Measurements from ENCODE around the gene SUN1.

SUN1 gene

GRCh38 chr7:913736-914520 lies 81.7 kb downstream of the SUN1 start:
- H3K9me2 ChIP-seq (replicated peaks; ENCODE audit: insufficient read depth, low read length), result no peaks in the 10 kb centered on the region
- H3K27me3 ChIP-seq (replicated peaks; ENCODE audit: insufficient read depth, low read length), result peaks cover 44% of the 10 kb centered on the region
- H2AFZ ChIP-seq (ENCODE audit: low read length), result no peak overlapping the region
- H3K36me3 ChIP-seq (replicated peaks; ENCODE audit: insufficient read depth, low read length), result no peaks in the 10 kb centered on the region
- TF ChIP-seq CTCF (IDR thresholded peaks at IDR 0.05; ENCODE audit: low read length) (no peak), EZH2 (optimal IDR thresholded peaks at IDR 0.05; ENCODE audit: low read depth, low read length) (no peak), EZH2phosphoT487 (IDR thresholded peaks at IDR 0.05; ENCODE audit: low read length) (no peak)
- H3K27ac ChIP-seq (ENCODE audit: low read length), result no peak overlapping the region
- H3K79me2 ChIP-seq (ENCODE audit: low read length), result no peaks in the 10 kb centered on the region
- H3K9me3 ChIP-seq (replicated peaks; ENCODE audit: insufficient read depth, low read length), result no peaks in the 10 kb centered on the region
- H3K4me1 ChIP-seq (ENCODE audit: low read length), result no peaks in the 10 kb centered on the region
- H3F3A ChIP-seq (ENCODE audit: insufficient read depth, low read length), result no peaks in the 10 kb centered on the region
- H3K4me3 ChIP-seq (ENCODE audit: low read length), result no peak overlapping the region
- H3K9ac ChIP-seq (ENCODE audit: low read length), result no peak overlapping the region
- H4K20me1 ChIP-seq (ENCODE audit: insufficient read depth, low read length), result no peaks in the 10 kb centered on the region
- DNase-seq, result no peak
- no peak overlapping the region for H3K4me2 ChIP-seq (ENCODE audit: low read depth, low read length)

- H4K20me1 ChIP-seq (ENCODE audit: insufficient read depth, low read length), result no peaks in the 10 kb centered on the region
- DNase-seq, result no peak
- H3K79me2 ChIP-seq (ENCODE audit: low read length), result no peaks in the 10 kb centered on the region
- no peaks in the 10 kb centered on the region for H3K4me1 ChIP-seq (ENCODE audit: low read length)
- H3K9me2 ChIP-seq (replicated peaks; ENCODE audit: insufficient read depth, low read length), result no peaks in the 10 kb centered on the region
- no peak overlapping the region for H3K27ac ChIP-seq (ENCODE audit: low read length)
- no peaks in the 10 kb centered on the region for H3K9me3 ChIP-seq (replicated peaks; ENCODE audit: insufficient read depth, low read length)
- H3K36me3 ChIP-seq (replicated peaks; ENCODE audit: insufficient read depth, low read length), result no peaks in the 10 kb centered on the region
- H3K9ac ChIP-seq (ENCODE audit: low read length), result no peak overlapping the region
- H3K4me2 ChIP-seq (ENCODE audit: low read depth, low read length), result no peak overlapping the region
- no peak overlapping the region for H3K4me3 ChIP-seq (ENCODE audit: low read length)
- H3K27me3 ChIP-seq (replicated peaks; ENCODE audit: insufficient read depth, low read length), result peaks cover 46% of the 10 kb centered on the region
- H2AFZ ChIP-seq (ENCODE audit: low read length), result no peak overlapping the region
- H3F3A ChIP-seq (ENCODE audit: insufficient read depth, low read length), result no peaks in the 10 kb centered on the region
- TF ChIP-seq CTCF (IDR thresholded peaks at IDR 0.05; ENCODE audit: low read length) (no peak), EZH2 (optimal IDR thresholded peaks at IDR 0.05; ENCODE audit: low read depth, low read length) (no peak)
Observed at GRCh38 chr7:914521-915194, 82.4 kb downstream of the SUN1 start.

- no peak overlapping the region for H3K27ac ChIP-seq (ENCODE audit: low read length)
- H4K20me1 ChIP-seq (ENCODE audit: insufficient read depth, low read length), result no peaks in the 10 kb centered on the region
- no peaks in the 10 kb centered on the region for H3K4me1 ChIP-seq (ENCODE audit: low read length)
- H3K9ac ChIP-seq (ENCODE audit: low read length), result no peak overlapping the region
- DNase-seq, result no peak
- no peaks in the 10 kb centered on the region for H3K79me2 ChIP-seq (ENCODE audit: low read length)
- H2AFZ ChIP-seq (ENCODE audit: low read length), result no peak overlapping the region
- H3K4me2 ChIP-seq (ENCODE audit: low read depth, low read length), result no peak overlapping the region
- no peaks in the 10 kb centered on the region for H3F3A ChIP-seq (ENCODE audit: insufficient read depth, low read length)
- no peaks in the 10 kb centered on the region for H3K36me3 ChIP-seq (replicated peaks; ENCODE audit: insufficient read depth, low read length)
- no peak overlapping the region for H3K4me3 ChIP-seq (ENCODE audit: low read length)
- H3K9me2 ChIP-seq (replicated peaks; ENCODE audit: insufficient read depth, low read length), result no peaks in the 10 kb centered on the region
- no peaks in the 10 kb centered on the region for H3K9me3 ChIP-seq (replicated peaks; ENCODE audit: insufficient read depth, low read length)
- no peak for TF ChIP-seq CTCF (IDR thresholded peaks at IDR 0.05; ENCODE audit: low read length)
- no peak for TF ChIP-seq EZH2phosphoT487 (IDR thresholded peaks at IDR 0.05; ENCODE audit: low read length)
- TF ChIP-seq EZH2 (optimal IDR thresholded peaks at IDR 0.05; ENCODE audit: low read depth, low read length), result no peak
- H3K27me3 ChIP-seq (replicated peaks; ENCODE audit: insufficient read depth, low read length), result peaks cover 40% of the 10 kb centered on the region
Observed at GRCh38 chr7:915291-916218, 83.3 kb downstream of the SUN1 start.
